ENCODE measurements around the gene CLEC4C. TPM values are rescaled to one million over a fixed set of nuclear protein-coding genes. Genes with fewer than 3 reads are reported as not detected.
"Not testable (repeated sequence)": the region's sequence is repeated elsewhere in the genome, so short reads cannot be mapped to it uniquely, and the experiment has no call there.

CLEC4C gene
- total RNA-seq, 2 donors from 2014 or later: not detected

GRCh38 chr12:7748852-7749251, 1.7 kb upstream of the CLEC4C start:
- Histone ChIP-seq H3K4me1 (ENCODE audit: control insufficient read depth, insufficient read depth, low read length) (no peaks in the 10 kb centered on the region), H3K9ac (ENCODE audit: extremely low read depth, low read length, poor library complexity, severe bottlenecking) (no peak overlapping the region), H3K27ac (ENCODE audit: low read depth, low read length) (no peak overlapping the region), H3K36me3 (ENCODE audit: control insufficient read depth, insufficient read depth, low read length) (no peaks in the 10 kb centered on the region), H3K27me3 (ENCODE audit: control insufficient read depth, insufficient read depth, low read length, poor library complexity, severe bottlenecking) (no peaks in the 10 kb centered on the region), H3K4me3 (ENCODE audit: low read length) (no peak overlapping the region), H3K9me3 (ENCODE audit: control insufficient read depth, low read length) (peaks cover 4% of the 10 kb centered on the region)
- Mint-ChIP-seq H3K27ac (no peak overlapping the region), H3K4me3 (no peak overlapping the region), H3K36me3 (ENCODE audit: low read depth) (peaks cover 2% of the 10 kb centered on the region), H3K9me3 (peaks cover 31% of the 10 kb centered on the region), H3K4me1 (no peaks in the 10 kb centered on the region), H3K27me3 (ENCODE audit: insufficient read depth) (peaks cover 4% of the 10 kb centered on the region)
- DNase-seq: no peak
- WGBS, 2 experiments (ENCODE audit: insufficient coverage in 1 of 2, insufficient read length in 1 of 2): 77 to 88% methylated on average over 1 to 4 of the region's 4 CpGs
- TF ChIP-seq CTCF (conservative IDR thresholded peaks at IDR 0.05): no peak

GRCh38 chr12:7732993-7733392, 14.2 kb downstream of the CLEC4C start:
- DNase-seq: no peak
- no peak overlapping the region for H3K4me3 Mint-ChIP-seq
- no peak for TF ChIP-seq CTCF (conservative IDR thresholded peaks at IDR 0.05)
- WGBS, 2 experiments (ENCODE audit: insufficient coverage in 1 of 2, insufficient read length in 1 of 2): 70% methylated on average over 3 of the region's 3 CpGs; no CpG with 5 or more reads in 1 of the 2 experiments
- peaks cover under 1% of the 10 kb centered on the region for H3K27me3 Mint-ChIP-seq (ENCODE audit: insufficient read depth)
- no peak overlapping the region for H3K27ac ChIP-seq (ENCODE audit: low read depth, low read length)
- H3K9me3 ChIP-seq (ENCODE audit: control insufficient read depth, low read length): peaks cover 1% of the 10 kb centered on the region
- H3K36me3 ChIP-seq (ENCODE audit: control insufficient read depth, insufficient read depth, low read length): no peaks in the 10 kb centered on the region
- no peaks in the 10 kb centered on the region for H3K27me3 ChIP-seq (ENCODE audit: control insufficient read depth, insufficient read depth, low read length, poor library complexity, severe bottlenecking)
- H3K9ac ChIP-seq (ENCODE audit: extremely low read depth, low read length, poor library complexity, severe bottlenecking): no peak overlapping the region
- H3K4me1 ChIP-seq (ENCODE audit: control insufficient read depth, insufficient read depth, low read length): no peaks in the 10 kb centered on the region
- H3K9me3 Mint-ChIP-seq: peaks cover 9% of the 10 kb centered on the region
- H3K4me1 Mint-ChIP-seq: peaks cover 18% of the 10 kb centered on the region
- no peak overlapping the region for H3K4me3 ChIP-seq (ENCODE audit: low read length)
- H3K27ac Mint-ChIP-seq: no peak overlapping the region
- H3K36me3 Mint-ChIP-seq (ENCODE audit: low read depth): no peaks in the 10 kb centered on the region

- TF ChIP-seq CTCF (conservative IDR thresholded peaks at IDR 0.05): no peak
- Mint-ChIP-seq H3K27ac (peak overlapping the region; percentile 42), H3K36me3 (ENCODE audit: low read depth) (no peaks in the 10 kb centered on the region), H3K9me3 (peaks cover 15% of the 10 kb centered on the region), H3K4me1 (peaks cover 14% of the 10 kb centered on the region), H3K4me3 (no peak overlapping the region), H3K27me3 (ENCODE audit: insufficient read depth) (peaks cover 2% of the 10 kb centered on the region)
- WGBS, 2 experiments (ENCODE audit: insufficient coverage in 1 of 2, insufficient read length in 1 of 2): 76 to 83% methylated on average over 2 to 5 of the region's 5 CpGs
- Histone ChIP-seq H3K27me3 (ENCODE audit: control insufficient read depth, insufficient read depth, low read length, poor library complexity, severe bottlenecking) (no peaks in the 10 kb centered on the region), H3K4me3 (ENCODE audit: low read length) (no peak overlapping the region), H3K27ac (ENCODE audit: low read depth, low read length) (no peak overlapping the region), H3K4me1 (ENCODE audit: control insufficient read depth, insufficient read depth, low read length) (no peaks in the 10 kb centered on the region), H3K36me3 (ENCODE audit: control insufficient read depth, insufficient read depth, low read length) (no peaks in the 10 kb centered on the region), H3K9ac (ENCODE audit: extremely low read depth, low read length, poor library complexity, severe bottlenecking) (no peak overlapping the region), H3K9me3 (ENCODE audit: control insufficient read depth, low read length) (peaks cover 5% of the 10 kb centered on the region)
- no peak for DNase-seq
Measured at GRCh38 chr12:7731486-7731885, 15.7 kb downstream of the CLEC4C start.

GRCh38 chr12:7730984-7731383, 16.2 kb downstream of the CLEC4C start:
- H3K27me3 ChIP-seq (ENCODE audit: control insufficient read depth, insufficient read depth, low read length, poor library complexity, severe bottlenecking); H3K4me1 ChIP-seq (ENCODE audit: control insufficient read depth, insufficient read depth, low read length); H3K27ac ChIP-seq (ENCODE audit: low read depth, low read length); H3K9me3 ChIP-seq (ENCODE audit: control insufficient read depth, low read length); H3K9ac ChIP-seq (ENCODE audit: extremely low read depth, low read length, poor library complexity, severe bottlenecking); H3K27me3 Mint-ChIP-seq (ENCODE audit: insufficient read depth); H3K36me3 Mint-ChIP-seq (ENCODE audit: low read depth); H3K4me3 Mint-ChIP-seq; H3K36me3 ChIP-seq (ENCODE audit: control insufficient read depth, insufficient read depth, low read length); H3K4me3 ChIP-seq (ENCODE audit: low read length); DNase-seq: not testable (repeated sequence)
- H3K27ac Mint-ChIP-seq: peak overlapping the region; percentile 16
- peaks cover 14% of the 10 kb centered on the region for H3K4me1 Mint-ChIP-seq
- peaks cover 18% of the 10 kb centered on the region for H3K9me3 Mint-ChIP-seq

Measured in endodermal cell (in vitro differentiated cells).